Mesothelial cell of epicardium (in vitro differentiated cells): Measurements from ENCODE around the gene THRA. TPM values are rescaled to one million over a fixed set of nuclear protein-coding genes. Genes with fewer than 3 reads are reported as not detected.

Source experiments
- DNase-seq, 2 experiments: peaks; one replicate each; pipeline ENCODE4 v3.0.0; 2021; ENCODE audit warnings: low spot score in 2 of 2; ENCODE audit not compliant: unreplicated experiment in 2 of 2
- H3K27ac Mint-ChIP-seq: 2 replicates; pipeline ENCODE4 v1.8.0; 2021; ENCODE audit warnings: mixed read lengths
- H3K27me3 Mint-ChIP-seq: 2 replicates; pipeline ENCODE4 v1.8.0; 2021; ENCODE audit warnings: low read depth, mixed read lengths
- H3K36me3 Mint-ChIP-seq: 2 replicates; pipeline ENCODE4 v1.8.0; 2021; ENCODE audit warnings: mixed read lengths
- H3K4me1 Mint-ChIP-seq: 2 replicates; pipeline ENCODE4 v1.8.0; 2021; ENCODE audit warnings: mixed read lengths
- H3K4me3 Mint-ChIP-seq: 2 replicates; pipeline ENCODE4 v1.8.0; 2021; ENCODE audit warnings: mild to moderate bottlenecking, moderate library complexity, mixed read lengths
- H3K9me3 Mint-ChIP-seq: 2 replicates; pipeline ENCODE4 v1.8.0; 2021; ENCODE audit warnings: mixed read lengths
- CTCF ChIP-seq: fragments of 200-600 bp; sonication (generic); IDR thresholded peaks from one replicate; pipeline ENCODE4 v1.5.0; 2021; ENCODE audit warnings: antibody characterized with exemption; ENCODE audit not compliant: unreplicated experiment
- total RNA-seq: library from RNA; stranded (reverse); gene quantifications from 3 replicates; pipeline ENCODE4 v1.2.1, GENCODE V29; 2021

THRA gene
- total RNA-seq, 1 donor from 2014 or later, result 42.4 TPM

- H3K36me3 Mint-ChIP-seq, result peaks cover 21% of the 10 kb centered on the region
- no peaks in the 10 kb centered on the region for H3K9me3 Mint-ChIP-seq
- no peak for DNase-seq
- H3K4me3 Mint-ChIP-seq, result no peak overlapping the region
- TF ChIP-seq CTCF, result no peak
- no peaks in the 10 kb centered on the region for H3K27me3 Mint-ChIP-seq
- no peak overlapping the region for H3K27ac Mint-ChIP-seq
- H3K4me1 Mint-ChIP-seq, result peaks cover 21% of the 10 kb centered on the region
Observed at GRCh38 chr17:40093005-40093579, 30.3 kb downstream of the THRA start.

- H3K27me3 Mint-ChIP-seq, result no peaks in the 10 kb centered on the region
- no peaks in the 10 kb centered on the region for H3K9me3 Mint-ChIP-seq
- no peak overlapping the region for H3K4me3 Mint-ChIP-seq
- H3K36me3 Mint-ChIP-seq, result peaks cover 19% of the 10 kb centered on the region
- no peak for DNase-seq
- TF ChIP-seq CTCF, result no peak
- peaks cover 25% of the 10 kb centered on the region for H3K4me1 Mint-ChIP-seq
- peak overlapping the region; percentile 58 for H3K27ac Mint-ChIP-seq
Observed at GRCh38 chr17:40093580-40094201, 30.9 kb downstream of the THRA start.

GRCh38 chr17:40094874-40095273, 32.1 kb downstream of the THRA start:
- Mint-ChIP-seq H3K36me3 (peaks cover 14% of the 10 kb centered on the region), H3K9me3 (no peaks in the 10 kb centered on the region), H3K4me1 (peaks cover 24% of the 10 kb centered on the region), H3K27ac (no peak overlapping the region), H3K4me3 (no peak overlapping the region), H3K27me3 (no peaks in the 10 kb centered on the region)
- no peak for TF ChIP-seq CTCF
- no peak for DNase-seq

GRCh38 chr17:40095351-40095943, 32.7 kb downstream of the THRA start:
- Mint-ChIP-seq H3K27me3 (no peaks in the 10 kb centered on the region), H3K4me1 (peaks cover 25% of the 10 kb centered on the region), H3K9me3 (no peaks in the 10 kb centered on the region), H3K36me3 (peaks cover 14% of the 10 kb centered on the region), H3K4me3 (no peak overlapping the region), H3K27ac (no peak overlapping the region)
- no peak for DNase-seq
- no peak for TF ChIP-seq CTCF

GRCh38 chr17:40095944-40096791, 33.4 kb downstream of the THRA start:
- TF ChIP-seq CTCF, result no peak
- no peak overlapping the region for H3K27ac Mint-ChIP-seq
- H3K4me1 Mint-ChIP-seq, result peaks cover 31% of the 10 kb centered on the region
- no peak for DNase-seq
- H3K27me3 Mint-ChIP-seq, result no peaks in the 10 kb centered on the region
- H3K9me3 Mint-ChIP-seq, result no peaks in the 10 kb centered on the region
- no peak overlapping the region for H3K4me3 Mint-ChIP-seq
- H3K36me3 Mint-ChIP-seq, result peaks cover 14% of the 10 kb centered on the region
